ENCODE data around the gene SCLT1.

Gene SCLT1

GRCh38 chr4:128955751-128956150 lies 137.6 kb downstream of the SCLT1 start:
- no peak for DNase-seq

GRCh38 chr4:128954941-128955340 lies 138.4 kb downstream of the SCLT1 start:
- DNase-seq = no peak

GRCh38 chr4:128951316-128951715 lies 142.0 kb downstream of the SCLT1 start:
- DNase-seq = no peak

- no peak for DNase-seq
These were observed 142.5 kb downstream of the SCLT1 start for GRCh38 chr4:128950796-128951195.

GRCh38 chr4:128946916-128947315 lies 146.4 kb downstream of the SCLT1 start:
- no peak for DNase-seq

GRCh38 chr4:128942607-128943006 lies 150.7 kb downstream of the SCLT1 start:
- DNase-seq = no peak

- no peak for DNase-seq
These were observed 152.4 kb downstream of the SCLT1 start for GRCh38 chr4:128940971-128941370.

- no peak for DNase-seq
These were observed 163.3 kb downstream of the SCLT1 start for GRCh38 chr4:128930051-128930450.

- no peak for DNase-seq
These were observed 168.4 kb downstream of the SCLT1 start for GRCh38 chr4:128924951-128925350.

GRCh38 chr4:128921954-128922353 lies 171.4 kb downstream of the SCLT1 start:
- DNase-seq = no peak

GRCh38 chr4:128917781-128918180 lies 175.6 kb downstream of the SCLT1 start:
- no peak for DNase-seq

GRCh38 chr4:128916832-128917231 lies 176.5 kb downstream of the SCLT1 start:
- DNase-seq = no peak

- no peak for DNase-seq
These were observed 177.8 kb downstream of the SCLT1 start for GRCh38 chr4:128915544-128915943.

- no peak for DNase-seq
These were observed 180.1 kb downstream of the SCLT1 start for GRCh38 chr4:128913228-128913627.

- DNase-seq = no peak
These were observed 184.6 kb downstream of the SCLT1 start for GRCh38 chr4:128908735-128909134.

- DNase-seq = no peak
These were observed 185.4 kb downstream of the SCLT1 start for GRCh38 chr4:128907981-128908380.

- no peak for DNase-seq
These were observed 186.8 kb downstream of the SCLT1 start for GRCh38 chr4:128906581-128906980.

GRCh38 chr4:128904821-128905220 lies 188.5 kb downstream of the SCLT1 start:
- no peak for DNase-seq

GRCh38 chr4:128880662-128881061 lies 212.7 kb downstream of the SCLT1 start:
- DNase-seq = no peak

- no peak for DNase-seq
These were observed 213.4 kb downstream of the SCLT1 start for GRCh38 chr4:128879971-128880370.

GRCh38 chr4:128879283-128879682 lies 214.1 kb downstream of the SCLT1 start:
- DNase-seq = no peak

GRCh38 chr4:128877934-128878333 lies 215.4 kb downstream of the SCLT1 start:
- no peak for DNase-seq

GRCh38 chr4:128876200-128876599 lies 217.1 kb downstream of the SCLT1 start:
- no peak for DNase-seq

GRCh38 chr4:128871948-128872347 lies 221.4 kb downstream of the SCLT1 start:
- no peak for DNase-seq

GRCh38 chr4:128869776-128870509 lies 223.4 kb downstream of the SCLT1 start:
- no peak for DNase-seq
